Measurements from ENCODE around the gene NFIA.

NFIA gene

DNA sequence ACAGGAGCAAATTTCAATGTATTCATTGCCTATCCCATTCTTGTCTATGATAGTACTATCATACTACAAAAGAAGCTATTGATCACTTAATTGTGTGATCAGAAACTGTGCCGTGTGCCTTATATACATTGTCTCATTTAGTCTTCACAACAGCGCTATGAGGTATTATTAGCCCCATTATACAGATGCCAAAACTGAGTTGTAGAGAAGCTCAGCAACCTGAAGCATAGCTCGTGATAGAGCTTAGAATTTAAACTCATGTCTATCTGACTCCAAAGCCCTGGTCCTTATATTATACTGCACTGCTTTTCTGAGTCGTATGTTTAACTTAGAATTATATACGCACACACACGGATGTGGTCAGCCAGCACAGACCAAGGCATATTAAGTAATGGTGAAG is 315.1 kb downstream of the NFIA start:
- H3K36me3 ChIP-seq (ENCODE audit: control insufficient read depth, insufficient read depth, low read length): no peaks in the 10 kb centered on the region
- no peak overlapping the region for H3K9ac ChIP-seq (ENCODE audit: low read depth, low read length)
- no peak overlapping the region for H3K4me3 ChIP-seq (ENCODE audit: low read depth, low read length)
- H3K27me3 ChIP-seq (ENCODE audit: control insufficient read depth, insufficient read depth, low read length): peaks cover 11% of the 10 kb centered on the region; the same call in 1 of the 2 replicates
- H3K4me1 ChIP-seq (ENCODE audit: control insufficient read depth, insufficient read depth, low read length): peaks cover 9% of the 10 kb centered on the region; the same call in 1 of the 2 replicates
- no peaks in the 10 kb centered on the region for H3K9me3 ChIP-seq (ENCODE audit: control insufficient read depth, insufficient read depth, low read length)
- no peak overlapping the region for H3K27ac ChIP-seq (ENCODE audit: low read depth, low read length)

DNA sequence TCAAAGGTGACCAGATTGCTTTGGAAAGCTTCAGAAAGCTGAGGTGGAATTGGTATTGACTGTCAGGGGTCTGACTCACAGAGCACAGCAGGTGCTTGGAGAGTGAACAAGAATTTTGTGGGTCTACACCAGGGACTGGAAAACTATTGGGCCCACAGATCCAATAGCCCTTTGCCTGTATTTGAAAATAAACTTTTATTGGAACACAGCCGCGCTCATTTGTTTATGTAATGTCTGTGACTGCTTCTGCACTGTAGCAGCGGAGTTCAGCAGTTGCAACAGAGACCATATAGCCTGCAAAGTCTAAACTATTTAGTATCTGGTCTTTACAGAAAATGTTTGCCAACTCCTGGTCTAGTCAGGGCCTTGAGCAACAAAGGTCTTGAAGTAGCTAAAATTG is 315.6 kb downstream of the NFIA start:
- H3K27me3 ChIP-seq (ENCODE audit: control insufficient read depth, insufficient read depth, low read length): peaks cover 6% of the 10 kb centered on the region; the same call in 1 of the 2 replicates
- H3K9me3 ChIP-seq (ENCODE audit: control insufficient read depth, insufficient read depth, low read length): no peaks in the 10 kb centered on the region
- H3K27ac ChIP-seq (ENCODE audit: low read depth, low read length): no peak overlapping the region
- H3K4me1 ChIP-seq (ENCODE audit: control insufficient read depth, insufficient read depth, low read length): peaks cover 9% of the 10 kb centered on the region; the same call in 1 of the 2 replicates
- no peak overlapping the region for H3K9ac ChIP-seq (ENCODE audit: low read depth, low read length)
- H3K36me3 ChIP-seq (ENCODE audit: control insufficient read depth, insufficient read depth, low read length): no peaks in the 10 kb centered on the region
- H3K4me3 ChIP-seq (ENCODE audit: low read depth, low read length): no peak overlapping the region

DNA sequence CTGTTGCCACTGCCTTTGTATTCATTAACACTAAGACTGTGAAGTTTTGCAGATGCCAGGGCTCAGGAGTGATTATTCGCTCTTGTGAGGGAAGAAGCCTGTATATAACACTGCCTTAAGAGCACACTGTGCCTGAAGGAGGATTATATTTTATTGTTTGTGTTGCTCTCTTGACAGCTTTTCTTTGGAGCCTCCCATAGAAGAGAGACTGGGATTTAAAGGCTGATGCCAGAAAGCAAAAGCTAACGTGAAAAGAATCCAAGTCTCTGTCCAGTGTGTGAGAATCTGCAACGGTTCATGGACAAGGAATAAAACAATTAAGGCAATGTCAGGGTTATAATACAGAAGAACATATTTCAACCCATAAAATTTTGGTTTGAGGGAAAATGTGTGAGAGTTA is 316.8 kb downstream of the NFIA start:
- Histone ChIP-seq H3K9me3 (ENCODE audit: control insufficient read depth, insufficient read depth, low read length) (no peaks in the 10 kb centered on the region), H3K27ac (ENCODE audit: low read depth, low read length) (no peak overlapping the region), H3K9ac (ENCODE audit: low read depth, low read length) (no peak overlapping the region), H3K27me3 (ENCODE audit: control insufficient read depth, insufficient read depth, low read length) (0 out of 2 replicates have a peak, but pooled peaks cover 6% of the 10 kb centered on the region), H3K36me3 (ENCODE audit: control insufficient read depth, insufficient read depth, low read length) (no peaks in the 10 kb centered on the region), H3K4me3 (ENCODE audit: low read depth, low read length) (no peak overlapping the region), H3K4me1 (ENCODE audit: control insufficient read depth, insufficient read depth, low read length) (peaks cover 9% of the 10 kb centered on the region; the same call in 1 of the 2 replicates)

DNA sequence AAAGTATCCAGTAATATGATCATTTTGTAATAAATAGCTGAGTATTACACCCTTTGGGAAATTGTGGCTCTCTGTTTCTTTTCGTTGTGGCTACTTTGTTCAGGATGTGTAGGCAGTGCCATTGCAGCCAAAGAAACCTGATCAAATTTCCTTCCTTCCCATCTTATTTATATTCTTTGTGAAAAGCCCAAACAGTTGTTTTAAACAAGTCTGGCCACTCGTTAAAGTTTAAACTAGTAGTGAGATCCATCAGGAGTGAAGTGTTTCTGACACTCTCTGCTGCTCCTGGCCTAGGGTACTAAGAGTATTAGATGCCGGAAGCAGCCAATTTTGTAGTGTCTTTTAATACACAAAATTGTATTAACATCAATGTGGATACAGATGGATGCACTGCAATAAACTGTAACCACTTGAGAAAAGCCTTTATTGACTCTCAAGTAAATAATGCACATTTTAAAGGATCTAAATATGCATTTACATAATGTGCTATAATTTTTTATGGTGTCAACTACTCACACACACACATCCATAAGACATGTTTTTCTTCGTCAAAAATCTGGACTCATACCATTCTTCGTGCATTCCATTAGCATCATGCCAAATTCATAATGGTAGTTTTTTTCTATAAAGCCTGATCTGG is 317.9 kb downstream of the NFIA start:
- H3K36me3 ChIP-seq (ENCODE audit: control insufficient read depth, insufficient read depth, low read length): no peaks in the 10 kb centered on the region
- no peaks in the 10 kb centered on the region for H3K9me3 ChIP-seq (ENCODE audit: control insufficient read depth, insufficient read depth, low read length)
- H3K4me1 ChIP-seq (ENCODE audit: control insufficient read depth, insufficient read depth, low read length): peaks cover 9% of the 10 kb centered on the region; the same call in 1 of the 2 replicates
- no peak overlapping the region for H3K9ac ChIP-seq (ENCODE audit: low read depth, low read length)
- no peak overlapping the region for H3K27ac ChIP-seq (ENCODE audit: low read depth, low read length)
- 0 out of 2 replicates have a peak, but pooled peaks cover 2% of the 10 kb centered on the region for H3K27me3 ChIP-seq (ENCODE audit: control insufficient read depth, insufficient read depth, low read length)
- H3K4me3 ChIP-seq (ENCODE audit: low read depth, low read length): no peak overlapping the region

DNA sequence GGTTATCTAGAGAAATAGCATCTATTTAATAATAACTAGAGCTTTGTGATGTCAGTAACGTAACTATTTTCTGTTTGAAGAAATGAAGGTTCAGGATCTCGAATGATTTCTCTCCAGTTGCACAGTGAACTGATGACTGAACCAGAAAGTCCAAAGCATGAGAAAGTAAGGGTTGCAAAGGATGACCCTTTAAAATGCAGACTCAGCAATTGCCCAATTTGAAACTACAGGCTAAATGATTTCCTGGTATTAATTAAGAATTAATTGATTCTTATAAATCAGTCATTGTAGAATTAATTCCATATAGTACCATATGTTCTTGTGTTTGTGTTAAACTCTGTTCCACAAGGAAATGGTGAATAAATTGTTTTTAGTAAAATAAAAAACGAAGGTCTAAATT is 318.6 kb downstream of the NFIA start:
- Histone ChIP-seq H3K27me3 (ENCODE audit: control insufficient read depth, insufficient read depth, low read length) (no peaks in the 10 kb centered on the region), H3K9me3 (ENCODE audit: control insufficient read depth, insufficient read depth, low read length) (no peaks in the 10 kb centered on the region), H3K4me1 (ENCODE audit: control insufficient read depth, insufficient read depth, low read length) (peaks cover 9% of the 10 kb centered on the region; the same call in 1 of the 2 replicates), H3K27ac (ENCODE audit: low read depth, low read length) (no peak overlapping the region), H3K4me3 (ENCODE audit: low read depth, low read length) (no peak overlapping the region), H3K9ac (ENCODE audit: low read depth, low read length) (no peak overlapping the region), H3K36me3 (ENCODE audit: control insufficient read depth, insufficient read depth, low read length) (no peaks in the 10 kb centered on the region)

DNA sequence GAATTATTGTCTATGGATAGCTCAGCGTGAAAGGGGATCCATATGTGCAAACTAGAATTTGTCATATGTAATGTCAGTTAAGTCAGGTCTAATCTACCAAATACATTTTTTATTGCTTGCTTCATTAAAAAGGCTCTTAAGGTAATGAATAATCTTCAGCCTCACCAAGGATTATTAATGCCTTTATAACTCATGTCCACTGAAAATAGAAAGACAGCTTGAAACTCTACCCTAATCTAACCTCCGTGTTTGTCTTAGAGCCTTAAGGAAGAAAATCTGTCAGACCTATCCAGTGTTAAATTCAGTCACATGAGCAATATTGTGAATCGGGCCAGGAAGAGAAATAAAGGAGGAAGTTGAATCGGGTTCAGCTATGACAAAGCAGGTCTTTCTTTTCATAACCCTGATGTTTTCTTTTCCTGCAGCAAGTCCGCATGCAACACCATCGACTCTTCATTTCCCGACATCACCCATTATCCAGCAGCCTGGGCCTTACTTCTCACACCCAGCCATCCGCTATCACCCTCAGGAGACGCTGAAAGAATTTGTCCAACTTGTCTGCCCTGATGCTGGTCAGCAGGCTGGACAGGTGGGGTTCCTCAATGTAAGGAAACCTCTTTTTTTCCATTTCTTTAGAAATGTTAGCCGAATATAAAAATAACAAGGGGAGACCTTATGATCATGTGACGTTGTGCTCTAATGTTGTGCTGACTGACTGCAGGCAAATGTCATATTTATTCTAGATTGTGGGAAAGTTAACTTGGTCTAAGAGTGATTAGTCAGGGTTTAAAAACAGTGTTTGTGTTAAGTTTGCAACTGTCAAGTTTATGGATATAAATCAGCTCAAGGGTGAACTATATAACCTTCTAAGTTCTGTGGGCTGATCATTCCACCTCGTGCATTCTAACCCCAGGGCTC is 321.6 kb downstream of the NFIA start:
- Histone ChIP-seq H3K9ac (ENCODE audit: low read depth, low read length) (no peak overlapping the region), H3K4me3 (ENCODE audit: low read depth, low read length) (no peak overlapping the region), H3K27ac (ENCODE audit: low read depth, low read length) (no peak overlapping the region), H3K9me3 (ENCODE audit: control insufficient read depth, insufficient read depth, low read length) (no peaks in the 10 kb centered on the region), H3K27me3 (ENCODE audit: control insufficient read depth, insufficient read depth, low read length) (no peaks in the 10 kb centered on the region), H3K36me3 (ENCODE audit: control insufficient read depth, insufficient read depth, low read length) (no peaks in the 10 kb centered on the region), H3K4me1 (ENCODE audit: control insufficient read depth, insufficient read depth, low read length) (0 out of 2 replicates have a peak, but pooled peaks cover 3% of the 10 kb centered on the region)

DNA sequence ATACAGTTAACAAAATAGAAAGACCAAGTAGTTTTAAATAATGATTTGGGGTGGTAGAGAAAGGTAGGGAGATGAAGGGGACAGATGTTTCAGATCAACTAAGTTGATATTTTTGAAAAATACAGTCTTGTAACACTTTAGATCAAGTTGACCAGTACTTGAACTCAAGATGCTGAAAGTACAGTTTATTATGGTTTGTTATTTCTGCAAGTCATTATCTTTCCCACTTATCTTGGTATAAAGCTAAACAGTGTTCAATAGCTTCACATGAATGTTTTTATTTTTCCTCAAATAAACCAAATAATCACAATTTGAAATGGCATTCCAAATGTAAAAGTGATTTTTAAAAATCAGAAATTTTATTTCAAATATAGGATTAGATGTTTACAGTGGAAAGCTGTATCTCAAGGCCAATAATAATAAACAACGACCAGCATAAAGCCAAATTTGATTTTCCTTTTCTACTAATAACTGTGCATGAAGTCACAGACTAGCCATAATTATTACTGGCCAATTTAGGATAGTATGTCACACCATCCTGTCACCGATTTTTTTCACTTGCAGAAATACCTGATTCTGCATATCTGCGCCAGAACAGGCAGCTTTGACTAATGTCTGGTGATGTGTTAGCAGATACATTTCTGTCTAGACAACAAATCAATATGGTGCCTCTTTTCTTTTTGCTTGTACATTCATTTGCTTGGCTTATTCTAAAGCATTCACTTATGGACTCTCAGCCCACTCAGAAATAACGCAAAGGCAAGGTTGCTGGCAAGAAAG is 322.4 kb downstream of the NFIA start:
- Histone ChIP-seq H3K27me3 (ENCODE audit: control insufficient read depth, insufficient read depth, low read length) (no peaks in the 10 kb centered on the region), H3K4me1 (ENCODE audit: control insufficient read depth, insufficient read depth, low read length) (no peaks in the 10 kb centered on the region), H3K36me3 (ENCODE audit: control insufficient read depth, insufficient read depth, low read length) (no peaks in the 10 kb centered on the region)

DNA sequence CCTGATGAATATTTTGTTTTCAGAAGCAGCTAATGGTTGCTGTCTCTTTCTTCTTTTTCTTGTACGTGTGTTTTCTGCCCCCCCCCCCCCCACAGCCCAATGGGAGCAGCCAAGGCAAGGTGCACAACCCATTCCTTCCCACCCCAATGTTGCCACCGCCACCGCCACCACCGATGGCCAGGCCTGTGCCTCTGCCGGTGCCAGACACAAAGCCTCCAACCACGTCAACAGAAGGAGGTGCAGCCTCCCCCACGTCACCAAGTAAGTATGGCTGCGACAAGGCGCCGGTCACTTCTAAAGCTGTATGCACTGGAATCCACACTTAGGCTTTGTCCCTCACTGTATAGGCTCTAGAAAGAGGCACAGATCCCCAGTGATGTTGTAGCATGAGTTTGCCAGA is 324.1 kb downstream of the NFIA start:
- Histone ChIP-seq H3K9ac (ENCODE audit: low read depth, low read length) (no peak overlapping the region), H3K27ac (ENCODE audit: low read depth, low read length) (no peak overlapping the region), H3K4me1 (ENCODE audit: control insufficient read depth, insufficient read depth, low read length) (no peaks in the 10 kb centered on the region), H3K27me3 (ENCODE audit: control insufficient read depth, insufficient read depth, low read length) (no peaks in the 10 kb centered on the region), H3K4me3 (ENCODE audit: low read depth, low read length) (no peak overlapping the region), H3K36me3 (ENCODE audit: control insufficient read depth, insufficient read depth, low read length) (no peaks in the 10 kb centered on the region), H3K9me3 (ENCODE audit: control insufficient read depth, insufficient read depth, low read length) (no peaks in the 10 kb centered on the region)

More for the DNA sequence above, 322.4 kb downstream of the NFIA start:
- Histone ChIP-seq H3K9ac (ENCODE audit: low read depth, low read length) (no peak overlapping the region), H3K9me3 (ENCODE audit: control insufficient read depth, insufficient read depth, low read length) (no peaks in the 10 kb centered on the region), H3K27ac (ENCODE audit: low read depth, low read length) (no peak overlapping the region), H3K4me3 (ENCODE audit: low read depth, low read length) (no peak overlapping the region)

DNA sequence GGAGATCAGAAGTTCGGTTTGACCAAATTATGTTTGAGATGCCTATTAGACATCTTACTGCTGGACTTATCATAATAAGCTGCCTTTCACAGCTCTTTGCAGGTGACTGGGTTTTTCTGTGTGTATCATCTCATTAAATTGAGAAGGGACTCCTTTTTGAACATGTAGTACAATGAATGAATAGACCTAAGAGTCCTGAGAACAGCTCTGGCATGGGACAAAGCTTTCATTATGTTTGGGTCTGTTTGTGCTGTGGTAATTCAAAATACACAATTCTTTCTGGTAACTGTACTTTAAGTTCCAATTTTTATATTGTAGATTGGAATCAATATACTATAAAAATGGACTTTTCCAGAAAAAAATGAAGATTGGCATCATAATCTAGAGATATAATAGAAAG is 330.2 kb downstream of the NFIA start:
- Histone ChIP-seq H3K9ac (ENCODE audit: low read depth, low read length) (no peak overlapping the region), H3K4me1 (ENCODE audit: control insufficient read depth, insufficient read depth, low read length) (no peaks in the 10 kb centered on the region), H3K9me3 (ENCODE audit: control insufficient read depth, insufficient read depth, low read length) (no peaks in the 10 kb centered on the region), H3K4me3 (ENCODE audit: low read depth, low read length) (no peak overlapping the region), H3K27ac (ENCODE audit: low read depth, low read length) (no peak overlapping the region), H3K27me3 (ENCODE audit: control insufficient read depth, insufficient read depth, low read length) (no peaks in the 10 kb centered on the region), H3K36me3 (ENCODE audit: control insufficient read depth, insufficient read depth, low read length) (no peaks in the 10 kb centered on the region)

DNA sequence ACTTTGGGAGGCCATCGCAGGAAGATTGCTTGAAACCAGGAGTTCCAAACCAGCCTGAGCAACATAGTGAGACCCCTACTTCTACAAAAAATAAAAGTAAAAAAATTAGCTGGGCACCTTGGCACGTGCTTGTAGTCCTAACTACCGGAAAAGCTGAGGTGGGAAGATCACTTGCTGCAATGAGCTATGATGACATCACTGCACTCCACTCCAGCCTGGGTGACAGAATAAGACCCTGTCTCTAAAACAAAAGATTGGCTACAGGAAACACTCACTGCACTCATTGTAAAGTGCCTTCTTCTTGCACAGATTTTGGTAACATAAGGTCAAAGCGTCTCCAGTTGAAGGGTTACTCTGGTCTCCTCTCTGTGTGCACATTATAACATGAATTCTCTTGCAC is 336.8 kb downstream of the NFIA start:
- H3K9ac ChIP-seq (ENCODE audit: low read depth, low read length): no peak overlapping the region
- H3K27ac ChIP-seq (ENCODE audit: low read depth, low read length): no peak overlapping the region
- H3K27me3 ChIP-seq (ENCODE audit: control insufficient read depth, insufficient read depth, low read length): no peaks in the 10 kb centered on the region
- H3K4me1 ChIP-seq (ENCODE audit: control insufficient read depth, insufficient read depth, low read length): peaks cover 20% of the 10 kb centered on the region
- H3K9me3 ChIP-seq (ENCODE audit: control insufficient read depth, insufficient read depth, low read length): no peaks in the 10 kb centered on the region
- no peaks in the 10 kb centered on the region for H3K36me3 ChIP-seq (ENCODE audit: control insufficient read depth, insufficient read depth, low read length)
- no peak overlapping the region for H3K4me3 ChIP-seq (ENCODE audit: low read depth, low read length)
